Fibroblast of lung (primary cell): ENCODE measurements around the gene TRAM2. TPM values are rescaled to one million over a fixed set of nuclear protein-coding genes. Genes with fewer than 3 reads are reported as not detected.

ENCODE experiments used
- DNase-seq, 2 donors: peaks; one replicate each; pipeline versions ENCODE4 v3.0.0 to v3.0.0-alpha.2; 2010; ENCODE audit warnings: low read depth in 2 of 2
- H2AFZ ChIP-seq: 2 replicates; pipeline ENCODE4 v1.5.1; 2012; ENCODE audit warnings: low read length, control low read depth, inconsistent platforms
- H3K27ac ChIP-seq: 2 replicates; pipeline ENCODE4 v1.5.1; 2011; ENCODE audit warnings: low read length, control low read depth; ENCODE audit not compliant: insufficient read depth
- H3K27me3 ChIP-seq: 2 replicates; pipeline ENCODE4 v1.5.1; 2011; ENCODE audit warnings: mild to moderate bottlenecking, low read length; ENCODE audit not compliant: control insufficient read depth, insufficient read depth
- H3K36me3 ChIP-seq: 2 replicates; pipeline ENCODE4 v1.5.1; 2011; ENCODE audit warnings: low read length; ENCODE audit not compliant: control insufficient read depth, insufficient read depth
- H3K4me1 ChIP-seq: 2 replicates; pipeline ENCODE4 v1.5.1; 2011; ENCODE audit warnings: low read length; ENCODE audit not compliant: control insufficient read depth, insufficient read depth; ENCODE audit errors: extremely low read depth
- H3K4me2 ChIP-seq: 2 replicates; pipeline ENCODE4 v1.5.1; 2011; ENCODE audit warnings: low read length, control low read depth; ENCODE audit not compliant: insufficient read depth; ENCODE audit errors: extremely low read depth
- H3K4me3 ChIP-seq, 4 experiments: fragments of 200-600 bp in 1 of 4; sonication (generic) in 1 of 4; replicated peaks in 1 of 4; 2 replicates each; pipeline ENCODE4 v1.5.1; 2011 to 2016; ENCODE audit warnings: low read length in 4 of 4, low read depth in 3 of 4, mild to moderate bottlenecking in 3 of 4, control low read depth in 2 of 4, inconsistent platforms in 1 of 4, mixed read lengths in 1 of 4; ENCODE audit not compliant: insufficient read depth in 1 of 4; ENCODE audit errors: control extremely low read depth in 1 of 4
- H3K79me2 ChIP-seq: 2 replicates; pipeline ENCODE4 v1.5.1; 2012; ENCODE audit warnings: mild to moderate bottlenecking, low read length, inconsistent platforms; ENCODE audit not compliant: control insufficient read depth, insufficient read depth
- H3K9ac ChIP-seq: 2 replicates; pipeline ENCODE4 v1.5.1; 2011; ENCODE audit warnings: mild to moderate bottlenecking, low read length, control low read depth; ENCODE audit not compliant: insufficient read depth
- H3K9me3 ChIP-seq: 2 replicates; pipeline ENCODE4 v1.5.1; 2012; ENCODE audit warnings: low read depth, low read length; ENCODE audit not compliant: control insufficient read depth, insufficient read depth
- H4K20me1 ChIP-seq: 2 replicates; pipeline ENCODE4 v1.5.1; 2011; ENCODE audit warnings: low read length; ENCODE audit not compliant: control insufficient read depth, insufficient read depth; ENCODE audit errors: extremely low read depth
- EZH2 ChIP-seq: IDR thresholded peaks from 2 replicates; pipeline ENCODE4 v1.5.1; 2012; ENCODE audit warnings: low read length, control low read depth, mild to moderate bottlenecking; ENCODE audit errors: missing control alignments
- polyA plus RNA-seq, 2 donors: library from polyadenylated mRNA; depleted of rRNA in 1 of 2; stranded (reverse) in 1 of 2; unstranded in 1 of 2; fragments of >200 nt; gene quantifications; 2 replicates each; pipeline ENCODE4 v1.2.1, GENCODE V29; 2011 to 2012; ENCODE audit warnings: missing spikeins in 1 of 2
- total RNA-seq: library from RNA; depleted of rRNA; stranded (reverse); fragments of >200 nt; gene quantifications from 2 replicates; pipeline ENCODE4 v1.2.1, GENCODE V29; 2014
- TF ChIP-seq, protein P1 (sequence below), 2 donors: IDR thresholded peaks in 1 of 2; conservative IDR thresholded peaks in 1 of 2; 1 replicate in 1 of 2; 2 replicates in 1 of 2; pipeline ENCODE4 v1.5.1; 2011 to 2012; ENCODE audit warnings: low read length in 2 of 2, control low read depth in 1 of 2, inconsistent platforms in 1 of 2, low read depth in 1 of 2, mild to moderate bottlenecking in 1 of 2

The TRAM2 gene
- total and polyA plus RNA-seq, 2 donors (not counting 1 experiment from before 2014, with no cell fraction given): 131 to 252 TPM

DNA sequence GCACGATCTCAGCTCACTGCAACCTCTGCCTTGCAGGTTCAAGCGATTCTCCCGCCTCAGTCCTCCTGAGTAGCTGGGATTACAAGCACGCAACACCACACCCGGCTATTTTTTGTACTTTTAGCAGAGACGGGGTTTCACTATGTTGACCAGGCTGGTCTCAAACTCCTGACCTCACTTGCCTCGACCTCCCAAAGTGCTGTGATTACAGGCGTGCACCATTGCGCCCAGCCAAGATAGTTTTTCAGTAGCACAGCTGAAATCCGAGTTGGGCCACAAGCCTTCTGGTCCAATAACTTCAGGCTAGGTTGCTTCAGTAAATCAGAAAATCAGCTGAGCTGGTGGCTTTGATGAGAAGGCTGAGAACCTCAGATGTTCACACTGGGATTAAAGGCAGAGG is 65.7 kb downstream of the TRAM2 start:
- H3K27ac ChIP-seq: peak overlapping the region; percentile 84
- peaks cover 29% of the 10 kb centered on the region for H3K79me2 ChIP-seq
- no peak overlapping the region for H3K9ac ChIP-seq
- peaks cover 73% of the 10 kb centered on the region for H3K4me1 ChIP-seq
- H3K27me3 ChIP-seq: no peaks in the 10 kb centered on the region
- no peak overlapping the region for H3K4me2 ChIP-seq
- no peak overlapping the region for H3K4me3 ChIP-seq
- H3K36me3 ChIP-seq: peaks cover 37% of the 10 kb centered on the region
- no peak for DNase-seq
- no peaks in the 10 kb centered on the region for H3K9me3 ChIP-seq
- H4K20me1 ChIP-seq: no peaks in the 10 kb centered on the region
- TF ChIP-seq EZH2: no peak
- TF ChIP-seq, protein P1, sequence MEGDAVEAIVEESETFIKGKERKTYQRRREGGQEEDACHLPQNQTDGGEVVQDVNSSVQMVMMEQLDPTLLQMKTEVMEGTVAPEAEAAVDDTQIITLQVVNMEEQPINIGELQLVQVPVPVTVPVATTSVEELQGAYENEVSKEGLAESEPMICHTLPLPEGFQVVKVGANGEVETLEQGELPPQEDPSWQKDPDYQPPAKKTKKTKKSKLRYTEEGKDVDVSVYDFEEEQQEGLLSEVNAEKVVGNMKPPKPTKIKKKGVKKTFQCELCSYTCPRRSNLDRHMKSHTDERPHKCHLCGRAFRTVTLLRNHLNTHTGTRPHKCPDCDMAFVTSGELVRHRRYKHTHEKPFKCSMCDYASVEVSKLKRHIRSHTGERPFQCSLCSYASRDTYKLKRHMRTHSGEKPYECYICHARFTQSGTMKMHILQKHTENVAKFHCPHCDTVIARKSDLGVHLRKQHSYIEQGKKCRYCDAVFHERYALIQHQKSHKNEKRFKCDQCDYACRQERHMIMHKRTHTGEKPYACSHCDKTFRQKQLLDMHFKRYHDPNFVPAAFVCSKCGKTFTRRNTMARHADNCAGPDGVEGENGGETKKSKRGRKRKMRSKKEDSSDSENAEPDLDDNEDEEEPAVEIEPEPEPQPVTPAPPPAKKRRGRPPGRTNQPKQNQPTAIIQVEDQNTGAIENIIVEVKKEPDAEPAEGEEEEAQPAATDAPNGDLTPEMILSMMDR (conservative IDR thresholded peaks at IDR 0.05 in 1 of 2, IDR thresholded peaks at IDR 0.05 in 1 of 2; ENCODE audit: low read depth in 1 of 2, low read length in 2 of 2): no peak
- H2AFZ ChIP-seq: no peak overlapping the region

DNA sequence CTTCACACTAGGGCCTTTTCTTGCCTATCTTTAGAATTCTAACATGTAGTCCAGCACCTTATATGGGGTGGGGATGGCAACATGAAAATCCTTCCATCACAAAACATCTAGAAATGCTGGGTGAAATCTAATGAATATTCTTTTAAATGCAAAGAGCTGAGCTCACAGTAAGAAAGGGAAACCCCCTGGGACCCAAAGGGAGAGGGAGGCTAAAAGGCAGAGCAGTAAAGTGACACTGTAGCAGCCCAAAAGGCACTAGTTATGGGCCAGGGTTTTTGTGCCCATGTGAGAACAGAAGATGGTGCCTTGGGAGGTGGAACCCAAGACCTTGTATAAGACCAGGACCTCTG is 66.7 kb downstream of the TRAM2 start:
- H3K27me3 ChIP-seq: no peaks in the 10 kb centered on the region
- no peak overlapping the region for H3K4me3 ChIP-seq
- H3K79me2 ChIP-seq: peaks cover 21% of the 10 kb centered on the region
- TF ChIP-seq, protein P1 (conservative IDR thresholded peaks at IDR 0.05 in 1 of 2, IDR thresholded peaks at IDR 0.05 in 1 of 2; ENCODE audit: low read depth in 1 of 2, low read length in 2 of 2): no peak
- no peak for TF ChIP-seq EZH2
- H3K4me2 ChIP-seq: no peak overlapping the region
- peaks cover 39% of the 10 kb centered on the region for H3K36me3 ChIP-seq
- no peak for DNase-seq
- H2AFZ ChIP-seq: no peak overlapping the region
- no peaks in the 10 kb centered on the region for H3K9me3 ChIP-seq
- no peak overlapping the region for H3K9ac ChIP-seq
- H3K4me1 ChIP-seq: peaks cover 65% of the 10 kb centered on the region
- H3K27ac ChIP-seq: no peak overlapping the region
- H4K20me1 ChIP-seq: no peaks in the 10 kb centered on the region

DNA sequence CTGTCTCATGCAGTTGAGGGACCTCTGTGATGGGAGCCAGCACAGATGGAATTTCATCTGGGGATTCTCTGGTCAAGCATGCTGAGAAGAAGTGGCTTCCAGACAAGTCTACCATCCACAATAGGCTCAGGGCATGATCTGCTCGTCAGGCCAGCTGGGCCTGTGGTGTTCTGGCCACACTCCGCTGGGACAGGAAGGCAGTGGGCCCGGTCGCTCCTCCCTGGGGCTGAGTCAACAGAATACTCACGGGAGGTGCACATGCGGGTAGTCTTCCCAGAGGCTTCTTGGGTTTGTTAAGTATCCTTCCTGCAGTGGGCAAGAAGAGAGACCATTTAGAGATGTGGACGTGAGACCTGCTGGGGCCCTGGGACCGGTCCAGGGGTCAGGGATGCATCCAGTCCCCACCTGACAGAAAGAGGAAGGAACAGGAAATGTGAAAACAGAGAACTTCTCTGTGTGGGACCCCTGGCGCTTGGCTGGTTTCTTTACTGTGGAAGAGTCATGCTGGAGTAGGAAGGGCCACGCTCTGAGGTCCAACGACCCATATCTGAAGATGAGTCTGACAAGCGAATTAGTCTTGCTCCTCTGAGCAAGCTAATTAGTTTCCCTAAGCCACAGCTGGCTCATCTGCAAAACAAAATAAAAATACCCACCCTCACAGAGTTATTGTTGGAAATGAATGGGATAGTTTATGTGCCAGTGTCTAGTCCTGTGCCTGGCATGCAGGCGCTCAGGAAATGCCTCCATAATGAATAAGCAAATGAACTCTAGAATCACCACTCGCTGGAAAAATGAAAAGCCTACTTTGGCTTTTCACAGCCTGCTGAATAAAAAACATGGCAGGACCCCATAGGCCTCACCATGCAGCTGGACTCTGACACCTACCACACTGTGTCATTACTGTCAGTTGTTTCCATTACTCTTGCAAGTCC is 67.3 kb downstream of the TRAM2 start:
- no peaks in the 10 kb centered on the region for H3K9me3 ChIP-seq
- H3K4me2 ChIP-seq: no peak overlapping the region
- H2AFZ ChIP-seq: no peak overlapping the region
- H3K4me3 ChIP-seq: no peak overlapping the region
- H3K27ac ChIP-seq: no peak overlapping the region
- peaks cover 44% of the 10 kb centered on the region for H3K36me3 ChIP-seq
- no peak for TF ChIP-seq EZH2
- TF ChIP-seq, protein P1 (conservative IDR thresholded peaks at IDR 0.05 in 1 of 2, IDR thresholded peaks at IDR 0.05 in 1 of 2; ENCODE audit: low read depth in 1 of 2, low read length in 2 of 2): no peak
- DNase-seq: peak in 1 of 2 donors; percentile 60
- H3K4me1 ChIP-seq: peaks cover 63% of the 10 kb centered on the region
- peaks cover 22% of the 10 kb centered on the region for H3K79me2 ChIP-seq
- H3K27me3 ChIP-seq: no peaks in the 10 kb centered on the region
- no peaks in the 10 kb centered on the region for H4K20me1 ChIP-seq
- no peak overlapping the region for H3K9ac ChIP-seq
